Right forelimb (tissue), 1 donor: ENCODE data around the gene HS6ST2.
A peak's percentile ranks its signal among the peaks of the same experiment; 100 is the strongest.

Experiments used
- DNase-seq: peaks from one replicate; pipeline ENCODE4 v3.0.0-alpha.2; 2018

Gene HS6ST2

GRCh38 chrX:132778917-132779316 lies 179.5 kb downstream of the HS6ST2 start:
- DNase-seq: no peak

DNA sequence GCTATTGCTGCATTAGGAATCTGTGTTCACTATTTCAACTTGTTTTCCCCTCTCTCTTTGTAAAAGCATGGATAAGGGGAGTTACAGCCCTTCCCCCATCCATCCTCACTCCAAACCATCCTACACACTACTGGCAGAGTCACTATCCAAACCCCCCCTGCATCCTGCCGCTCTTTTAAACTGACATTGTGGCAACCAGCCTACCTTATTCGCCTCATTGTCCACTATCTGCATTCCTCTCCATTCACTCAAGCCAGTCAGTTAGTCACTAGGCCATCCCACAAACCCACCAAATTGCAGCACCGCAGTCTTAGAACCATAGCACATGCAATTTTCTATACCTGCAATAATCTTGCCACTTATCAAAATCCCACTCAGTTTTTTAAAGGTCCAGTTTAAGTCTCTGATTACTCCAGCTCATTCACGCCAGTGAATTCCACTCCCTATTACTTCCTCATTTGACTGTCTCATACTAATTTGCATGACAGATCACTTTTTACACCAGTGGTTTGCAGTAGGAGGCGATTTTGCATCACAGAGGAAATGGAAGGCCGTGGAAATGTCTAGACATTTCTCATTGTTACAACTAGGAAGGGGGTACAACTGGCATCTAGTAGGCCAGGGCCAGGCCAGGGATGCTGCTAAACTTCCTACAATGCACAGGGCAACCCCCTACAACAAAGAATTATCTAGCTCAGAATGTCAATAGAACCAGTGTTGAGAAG lies 181.8 kb downstream of the HS6ST2 start:
- no peak for DNase-seq

- DNase-seq: no peak
Measured at GRCh38 chrX:132775263-132775823, 183.1 kb downstream of the HS6ST2 start.

GRCh38 chrX:132774010-132774714 lies 184.3 kb downstream of the HS6ST2 start:
- no peak for DNase-seq

DNA sequence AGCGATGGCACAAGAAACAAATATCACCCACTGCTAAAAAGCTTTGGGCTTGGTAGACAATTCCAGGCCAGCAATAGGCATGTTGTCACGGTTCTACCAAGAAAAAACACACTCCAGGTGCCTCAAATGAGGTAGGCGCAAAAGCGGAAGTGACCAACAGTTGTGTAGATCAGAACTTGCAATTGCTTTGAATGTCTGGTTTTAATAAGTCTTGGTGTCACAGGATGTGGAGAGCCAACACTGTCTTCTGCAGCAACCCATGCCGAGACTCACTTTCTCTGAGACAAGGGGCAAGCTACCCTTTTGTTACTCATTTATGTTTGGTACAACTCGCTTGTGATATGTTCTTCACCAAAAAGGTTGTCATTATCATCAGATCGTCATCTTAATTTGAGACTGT lies 188.8 kb downstream of the HS6ST2 start:
- DNase-seq: no peak

DNA sequence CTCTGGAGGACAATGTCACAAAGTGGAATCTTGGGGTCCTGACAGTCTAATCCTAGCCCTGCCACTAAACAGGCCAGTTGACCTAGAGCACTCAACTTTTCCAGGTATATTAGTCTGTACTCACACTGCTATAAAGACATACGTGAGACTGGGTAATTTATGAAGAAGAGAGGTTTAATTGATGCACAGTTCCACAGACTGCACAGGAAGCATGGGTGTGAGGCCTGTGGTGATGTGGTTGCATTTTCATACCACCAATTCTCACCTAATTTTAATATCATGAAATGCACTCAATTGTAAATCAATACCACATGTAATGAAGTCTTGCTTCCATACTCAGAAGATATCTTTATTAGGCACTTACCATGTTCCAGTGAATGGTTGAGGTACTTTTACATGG lies 192.0 kb downstream of the HS6ST2 start:
- no peak for DNase-seq

DNA sequence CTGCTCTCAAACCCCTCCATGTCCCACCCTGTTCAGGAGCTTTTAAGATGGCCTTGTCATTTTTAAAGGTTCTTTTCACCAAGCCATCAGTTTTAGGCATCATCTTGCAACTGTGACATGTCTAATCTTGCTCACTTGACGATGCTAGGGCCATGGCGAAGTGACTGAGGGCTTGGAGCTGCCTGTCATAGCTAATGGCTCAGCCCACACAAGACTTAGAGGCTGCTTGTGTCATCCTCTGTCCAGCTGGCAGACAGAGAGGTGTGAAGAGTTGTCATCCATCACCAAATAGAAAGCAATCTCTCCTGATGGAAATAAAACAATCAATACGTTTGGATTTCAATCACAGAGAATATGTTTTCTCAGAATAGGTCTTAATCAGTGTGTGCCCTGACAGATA lies 194.9 kb downstream of the HS6ST2 start:
- DNase-seq: no peak

GRCh38 chrX:132758759-132759158 lies 199.7 kb downstream of the HS6ST2 start:
- DNase-seq: no peak

DNA sequence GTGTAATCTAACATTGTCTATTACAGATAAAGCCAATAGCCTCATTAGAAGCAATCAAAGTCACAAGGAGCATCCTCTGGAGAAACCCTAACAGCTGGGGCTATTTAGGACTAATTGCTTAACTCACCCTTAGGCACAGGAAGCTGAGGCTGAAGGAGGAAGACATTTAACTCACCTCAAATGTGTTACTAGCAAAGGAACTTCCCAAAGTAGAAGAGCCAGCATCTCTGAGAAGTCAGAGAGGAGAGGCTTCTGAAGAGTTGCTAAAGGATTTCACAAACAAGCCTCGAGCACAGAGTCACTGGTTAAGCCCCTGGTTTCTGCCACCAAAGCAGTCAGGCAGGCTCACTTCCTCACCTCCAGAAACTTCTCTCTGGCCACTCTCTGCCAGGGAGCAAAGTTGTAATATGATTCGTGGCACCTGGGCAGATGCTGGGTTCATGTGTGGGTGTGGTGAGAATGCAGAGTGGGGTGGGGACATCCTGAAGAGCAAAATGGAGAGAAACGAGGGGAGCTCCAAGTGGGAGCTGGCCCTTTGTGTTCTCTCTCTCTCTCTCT lies 201.3 kb downstream of the HS6ST2 start:
- DNase-seq: no peak

GRCh38 chrX:132756439-132756838 lies 202.0 kb downstream of the HS6ST2 start:
- no peak for DNase-seq

- DNase-seq: peak; percentile 55
Measured at GRCh38 chrX:132751063-132751690, 207.3 kb downstream of the HS6ST2 start.

DNA sequence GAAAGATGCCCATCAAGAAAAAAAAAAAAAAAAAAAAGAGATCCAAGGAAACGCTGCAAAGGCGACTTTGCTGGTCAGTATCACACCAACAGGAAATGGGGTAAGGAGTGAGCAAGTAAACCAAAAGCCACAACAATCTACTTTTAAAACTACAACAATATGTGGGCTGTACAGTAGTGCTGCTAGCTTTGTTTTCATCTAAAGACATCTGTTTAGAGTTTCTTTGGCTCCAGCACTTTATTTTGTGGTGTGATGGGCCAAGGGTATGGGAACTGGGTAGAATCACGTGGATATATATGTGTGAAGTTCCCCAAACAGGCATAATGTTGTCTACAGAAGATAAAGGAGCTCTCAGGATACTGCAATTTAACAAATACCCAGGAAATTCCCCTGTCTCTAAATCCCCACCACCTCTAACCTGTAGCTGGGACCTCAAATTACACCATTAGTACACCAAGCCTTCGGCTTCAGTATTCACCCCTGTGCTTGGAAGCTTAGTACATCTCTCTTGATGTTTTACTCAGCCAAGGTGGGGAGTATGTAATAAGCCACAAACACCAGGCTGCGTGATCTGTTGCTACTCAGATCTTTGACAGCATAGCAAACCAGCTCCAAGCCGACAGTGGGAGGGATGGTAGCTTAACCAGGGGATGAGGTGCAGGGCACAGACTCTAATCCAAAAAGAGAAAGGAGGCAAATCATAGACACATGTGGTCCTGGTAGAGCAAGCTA lies 207.9 kb downstream of the HS6ST2 start:
- DNase-seq: no peak

DNA sequence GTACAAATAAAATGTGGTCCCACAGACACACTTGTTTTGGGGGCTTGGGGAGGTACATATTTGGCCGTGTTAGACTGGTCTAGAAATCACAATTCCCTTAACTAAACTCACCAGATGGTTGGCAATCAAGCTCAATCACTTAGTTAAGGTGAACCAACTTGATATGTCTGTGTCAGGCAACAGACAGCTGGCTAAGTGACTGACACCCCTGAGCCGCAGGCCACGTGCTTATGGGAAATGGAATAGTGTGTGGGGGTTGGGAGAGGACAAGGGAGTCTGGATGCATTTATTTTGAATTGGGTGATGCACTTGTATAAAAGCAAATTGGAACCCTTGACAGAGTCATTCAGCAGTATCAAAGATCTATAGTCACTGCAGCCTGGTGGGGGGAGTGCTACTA lies 209.0 kb downstream of the HS6ST2 start:
- no peak for DNase-seq

- DNase-seq: no peak
Measured at GRCh38 chrX:132748909-132749308, 209.5 kb downstream of the HS6ST2 start.

- DNase-seq: no peak
Measured at GRCh38 chrX:132748268-132748667, 210.2 kb downstream of the HS6ST2 start.

GRCh38 chrX:132745593-132745992 lies 212.8 kb downstream of the HS6ST2 start:
- DNase-seq: no peak

DNA sequence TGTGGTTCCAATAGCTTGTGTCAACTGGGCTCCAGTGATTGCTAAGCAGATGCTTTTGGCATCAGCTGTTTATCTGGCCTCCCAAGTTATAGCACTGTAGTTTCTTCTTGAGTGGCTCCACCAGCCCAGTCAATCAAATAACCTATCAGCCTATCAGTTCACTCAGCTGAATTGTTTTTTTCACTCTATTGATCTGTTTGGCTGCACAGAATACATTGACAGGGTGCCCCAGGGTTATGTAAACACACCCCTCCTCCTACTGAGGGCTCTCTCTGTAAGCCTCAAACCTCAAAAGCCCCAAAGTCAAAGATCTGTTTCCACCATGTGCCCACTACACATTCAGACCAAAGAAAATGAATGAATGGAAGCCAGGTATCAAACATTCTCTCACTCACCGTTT lies 214.0 kb downstream of the HS6ST2 start:
- DNase-seq: no peak

GRCh38 chrX:132743086-132743485 lies 215.3 kb downstream of the HS6ST2 start:
- no peak for DNase-seq

- DNase-seq: no peak
Measured at GRCh38 chrX:132742246-132742645, 216.2 kb downstream of the HS6ST2 start.

DNA sequence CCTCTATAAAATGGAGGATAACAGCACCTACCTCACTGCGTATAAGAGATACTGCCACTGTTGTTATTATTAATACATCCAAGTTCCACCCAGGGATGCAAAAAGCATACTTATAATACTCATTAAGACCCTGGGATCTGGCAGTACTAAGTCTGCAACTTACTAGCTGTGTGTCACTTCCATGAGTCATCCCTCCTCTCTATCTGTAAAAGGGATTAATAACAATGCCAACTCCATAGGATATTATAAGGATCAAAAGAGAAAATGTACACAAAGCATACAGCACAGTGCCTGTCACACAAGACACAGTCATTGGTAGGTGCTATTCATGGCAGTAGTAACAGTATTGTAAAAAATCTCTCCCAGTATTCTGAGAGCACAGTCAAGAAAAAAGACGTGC lies 216.7 kb downstream of the HS6ST2 start:
- no peak for DNase-seq

- no peak for DNase-seq
Measured at GRCh38 chrX:132740316-132741123, 217.9 kb downstream of the HS6ST2 start.

DNA sequence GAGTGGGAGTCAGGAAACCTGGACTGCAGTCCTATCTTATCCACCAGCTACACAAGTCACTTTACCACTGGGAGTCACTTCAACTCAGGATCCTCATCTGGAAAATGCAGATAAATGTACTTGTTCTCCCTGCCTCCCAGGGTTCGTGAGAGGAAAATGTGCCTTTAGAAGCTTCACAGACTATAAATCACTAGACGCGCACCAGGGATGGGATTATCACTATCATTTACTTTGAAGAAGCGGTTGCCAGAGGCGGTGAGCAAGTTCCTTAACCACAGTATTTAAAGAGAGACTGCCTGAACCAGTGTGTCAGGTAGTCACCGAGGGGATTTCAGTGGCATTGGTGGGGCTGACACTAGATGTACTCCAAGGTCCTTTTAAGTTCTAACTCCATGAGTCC lies 219.5 kb downstream of the HS6ST2 start:
- DNase-seq: no peak
